Stomach (tissue), 4 donors: ENCODE data around the gene TSLP.

Experiments
- EP300 ChIP-seq: sonication (generic); formaldehyde crosslinking; IDR thresholded peaks from one replicate; pipeline ENCODE4 v1.6.1; 2017; ENCODE audit warnings: antibody characterized with exemption
- POLR2A ChIP-seq, 4 donors: fragments of 450-650 bp; IDR thresholded peaks; one replicate each; pipeline ENCODE4 v1.6.1; 2016; ENCODE audit warnings: antibody characterized with exemption in 4 of 4, control low read depth in 2 of 4, mild to moderate bottlenecking in 1 of 4, moderate library complexity in 1 of 4
- POLR2AphosphoS5 ChIP-seq, 3 donors: sonication (generic); formaldehyde crosslinking; IDR thresholded peaks; one replicate each; pipeline ENCODE4 v1.6.1; 2016; ENCODE audit warnings: antibody characterized with exemption in 3 of 3
- TF ChIP-seq, protein P1 (sequence below), 7 experiments: fragments of 450-650 bp in 4 of 7; fragments of 200-600 bp in 3 of 7; sonication (generic) in 3 of 7; IDR thresholded peaks; one replicate each; pipeline ENCODE4 v1.5.1; 2016 to 2019; ENCODE audit warnings: antibody characterized with exemption in 7 of 7, control low read depth in 2 of 7, mild to moderate bottlenecking in 1 of 7

DNA sequence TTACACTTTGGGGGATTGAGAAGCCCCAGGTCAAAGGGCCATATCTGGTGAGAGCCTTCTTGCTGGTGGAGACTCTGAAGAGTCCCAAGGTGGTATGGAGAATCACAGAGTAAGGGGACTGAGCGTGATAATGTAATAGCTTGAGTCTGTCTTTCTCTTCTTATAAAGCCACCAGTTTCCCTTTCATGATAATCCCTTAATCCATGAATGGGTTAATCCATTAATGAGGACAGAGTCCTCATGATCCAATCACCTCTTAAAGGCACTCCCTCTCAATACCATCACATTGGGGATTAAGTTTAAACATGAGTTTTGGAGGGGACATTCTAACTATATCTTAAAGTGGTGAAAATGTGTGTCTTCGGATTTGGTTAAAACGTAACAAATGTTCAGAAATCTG is 42.2 kb downstream of the TSLP start:
- TF ChIP-seq POLR2A (IDR thresholded peaks at IDR 0.05) (no peak), EP300 (no peak), POLR2AphosphoS5 (IDR thresholded peaks at IDR 0.05) (no peak)
- TF ChIP-seq, protein P1, sequence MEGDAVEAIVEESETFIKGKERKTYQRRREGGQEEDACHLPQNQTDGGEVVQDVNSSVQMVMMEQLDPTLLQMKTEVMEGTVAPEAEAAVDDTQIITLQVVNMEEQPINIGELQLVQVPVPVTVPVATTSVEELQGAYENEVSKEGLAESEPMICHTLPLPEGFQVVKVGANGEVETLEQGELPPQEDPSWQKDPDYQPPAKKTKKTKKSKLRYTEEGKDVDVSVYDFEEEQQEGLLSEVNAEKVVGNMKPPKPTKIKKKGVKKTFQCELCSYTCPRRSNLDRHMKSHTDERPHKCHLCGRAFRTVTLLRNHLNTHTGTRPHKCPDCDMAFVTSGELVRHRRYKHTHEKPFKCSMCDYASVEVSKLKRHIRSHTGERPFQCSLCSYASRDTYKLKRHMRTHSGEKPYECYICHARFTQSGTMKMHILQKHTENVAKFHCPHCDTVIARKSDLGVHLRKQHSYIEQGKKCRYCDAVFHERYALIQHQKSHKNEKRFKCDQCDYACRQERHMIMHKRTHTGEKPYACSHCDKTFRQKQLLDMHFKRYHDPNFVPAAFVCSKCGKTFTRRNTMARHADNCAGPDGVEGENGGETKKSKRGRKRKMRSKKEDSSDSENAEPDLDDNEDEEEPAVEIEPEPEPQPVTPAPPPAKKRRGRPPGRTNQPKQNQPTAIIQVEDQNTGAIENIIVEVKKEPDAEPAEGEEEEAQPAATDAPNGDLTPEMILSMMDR (IDR thresholded peaks at IDR 0.05): no peak
